ENCODE measurements around the gene PHC2.

PHC2 gene

GRCh38 chr1:33391343-33392078 is 39.4 kb downstream of the PHC2 start:
- no peak for DNase-seq (ENCODE audit: low read depth in 2 of 2)

- no peak for DNase-seq (ENCODE audit: low read depth in 2 of 2)
Measured at GRCh38 chr1:33390542-33390941, 40.4 kb downstream of the PHC2 start.

- no peak for DNase-seq (ENCODE audit: low read depth in 2 of 2)
Measured at GRCh38 chr1:33388805-33389771, 41.8 kb downstream of the PHC2 start.

- DNase-seq (ENCODE audit: low read depth in 2 of 2) = no peak
Measured at GRCh38 chr1:33387625-33388024, 43.3 kb downstream of the PHC2 start.

GRCh38 chr1:33385251-33385650 is 45.6 kb downstream of the PHC2 start:
- no peak for DNase-seq (ENCODE audit: low read depth in 2 of 2)

- DNase-seq (ENCODE audit: low read depth in 2 of 2) = no peak
Measured at GRCh38 chr1:33384040-33384812, 46.7 kb downstream of the PHC2 start.

- no peak for DNase-seq (ENCODE audit: low read depth in 2 of 2)
Measured at GRCh38 chr1:33383489-33383888, 47.4 kb downstream of the PHC2 start.

GRCh38 chr1:33382661-33383415 is 48.1 kb downstream of the PHC2 start:
- DNase-seq (ENCODE audit: low read depth in 2 of 2) = no peak

- DNase-seq (ENCODE audit: low read depth in 2 of 2) = no peak
Measured at GRCh38 chr1:33381977-33382376, 48.9 kb downstream of the PHC2 start.

- DNase-seq (ENCODE audit: low read depth in 2 of 2) = no peak
Measured at GRCh38 chr1:33380811-33381210, 50.1 kb downstream of the PHC2 start.

- DNase-seq (ENCODE audit: low read depth in 2 of 2) = no peak
Measured at GRCh38 chr1:33379631-33380354, 51.1 kb downstream of the PHC2 start.

- DNase-seq (ENCODE audit: low read depth in 2 of 2) = no peak
Measured at GRCh38 chr1:33378976-33379375, 51.9 kb downstream of the PHC2 start.

GRCh38 chr1:33378524-33378923 is 52.4 kb downstream of the PHC2 start:
- no peak for DNase-seq (ENCODE audit: low read depth in 2 of 2)

- no peak for DNase-seq (ENCODE audit: low read depth in 2 of 2)
Measured at GRCh38 chr1:33377756-33378155, 53.1 kb downstream of the PHC2 start.

- DNase-seq (ENCODE audit: low read depth in 2 of 2) = no peak
Measured at GRCh38 chr1:33377013-33377412, 53.9 kb downstream of the PHC2 start.

- DNase-seq (ENCODE audit: low read depth in 2 of 2) = no peak
Measured at GRCh38 chr1:33375316-33375715, 55.6 kb downstream of the PHC2 start.

- no peak for DNase-seq (ENCODE audit: low read depth in 2 of 2)
Measured at GRCh38 chr1:33374336-33375105, 56.4 kb downstream of the PHC2 start.

- no peak for DNase-seq (ENCODE audit: low read depth in 2 of 2)
Measured at GRCh38 chr1:33373606-33374005, 57.3 kb downstream of the PHC2 start.

- no peak for DNase-seq (ENCODE audit: low read depth in 2 of 2)
Measured at GRCh38 chr1:33372677-33373076, 58.2 kb downstream of the PHC2 start.

GRCh38 chr1:33372162-33372561 is 58.7 kb downstream of the PHC2 start:
- DNase-seq (ENCODE audit: low read depth in 2 of 2) = no peak
